Measurements from ENCODE around the gene PDSS2.

Gene PDSS2

GRCh38 chr6:107114926-107115694, 344.3 kb downstream of the PDSS2 start, which contains the start of gene BEND3:
BEND3 (minus strand) TSS chr6:107115515; CDS start chr6:107099285, 16,230 bp downstream.
- Histone ChIP-seq H3K27me3 (ENCODE audit: insufficient read depth, low read length, poor library complexity, severe bottlenecking) (no peaks in the 10 kb centered on the region), H3K9ac (ENCODE audit: low read depth, low read length, poor library complexity, severe bottlenecking) (peak within 1 kb of the TSS; percentile 84), H3K4me1 (ENCODE audit: insufficient read depth, low read length, poor library complexity, severe bottlenecking) (peaks cover 30% of the 10 kb centered on the region), H3K4me2 (ENCODE audit: low read depth, low read length, poor library complexity, severe bottlenecking) (peak within 1 kb of the TSS; percentile 96), H3K79me2 (ENCODE audit: insufficient read depth, low read length) (peaks cover 31% of the 10 kb centered on the region), H3F3A (ENCODE audit: low read depth) (peaks cover 5% of the 10 kb centered on the region; the same call in 1 of the 2 replicates), H3K36me3 (ENCODE audit: insufficient read depth, low read length) (no peaks in the 10 kb centered on the region), H2AFZ (ENCODE audit: low read length) (peak within 1 kb of the TSS; percentile 83), H3K9me3 (ENCODE audit: insufficient read depth, low read depth, low read length) (no peaks in the 10 kb centered on the region), H4K20me1 (ENCODE audit: insufficient read depth, low read length, poor library complexity, severe bottlenecking) (no peaks in the 10 kb centered on the region), H3K9me2 (replicated peaks; ENCODE audit: low read depth, low read length) (no peaks in the 10 kb centered on the region), H3K4me3 (ENCODE audit: low read length, poor library complexity, severe bottlenecking) (peak within 1 kb of the TSS; percentile 84)
- no peak for TF ChIP-seq EZH2phosphoT487 (IDR thresholded peaks at IDR 0.05; ENCODE audit: borderline replicate concordance)
- no peak for TF ChIP-seq CTCF (conservative IDR thresholded peaks at IDR 0.05; ENCODE audit: low read length)

- Histone ChIP-seq H3K9me3 (ENCODE audit: insufficient read depth, low read depth, low read length) (no peaks in the 10 kb centered on the region), H3K4me3 (ENCODE audit: low read length, poor library complexity, severe bottlenecking) (peak overlapping the region; percentile 71), H3K9ac (ENCODE audit: low read depth, low read length, poor library complexity, severe bottlenecking) (peak overlapping the region; percentile 63), H3K4me1 (ENCODE audit: insufficient read depth, low read length, poor library complexity, severe bottlenecking) (peaks cover 34% of the 10 kb centered on the region), H3K36me3 (ENCODE audit: insufficient read depth, low read length) (no peaks in the 10 kb centered on the region), H3K4me2 (ENCODE audit: low read depth, low read length, poor library complexity, severe bottlenecking) (peak overlapping the region; percentile 71), H3K79me2 (ENCODE audit: insufficient read depth, low read length) (peaks cover 31% of the 10 kb centered on the region), H3K27me3 (ENCODE audit: insufficient read depth, low read length, poor library complexity, severe bottlenecking) (no peaks in the 10 kb centered on the region), H3K9me2 (replicated peaks; ENCODE audit: low read depth, low read length) (no peaks in the 10 kb centered on the region), H2AFZ (ENCODE audit: low read length) (peak overlapping the region; percentile 42), H4K20me1 (ENCODE audit: insufficient read depth, low read length, poor library complexity, severe bottlenecking) (no peaks in the 10 kb centered on the region), H3F3A (ENCODE audit: low read depth) (peaks cover 5% of the 10 kb centered on the region; the same call in 1 of the 2 replicates)
- TF ChIP-seq EZH2phosphoT487 (IDR thresholded peaks at IDR 0.05; ENCODE audit: borderline replicate concordance), result no peak
- TF ChIP-seq CTCF (conservative IDR thresholded peaks at IDR 0.05; ENCODE audit: low read length), result peak; percentile 67
These were observed 345.0 kb downstream of the PDSS2 start for GRCh38 chr6:107114213-107114925.

GRCh38 chr6:107110200-107110599, 349.2 kb downstream of the PDSS2 start:
- TF ChIP-seq CTCF (conservative IDR thresholded peaks at IDR 0.05; ENCODE audit: low read length) (no peak), EZH2phosphoT487 (IDR thresholded peaks at IDR 0.05; ENCODE audit: borderline replicate concordance) (no peak)
- no peaks in the 10 kb centered on the region for H3F3A ChIP-seq (ENCODE audit: low read depth)
- no peaks in the 10 kb centered on the region for H3K27me3 ChIP-seq (ENCODE audit: insufficient read depth, low read length, poor library complexity, severe bottlenecking)
- H3K4me2 ChIP-seq (ENCODE audit: low read depth, low read length, poor library complexity, severe bottlenecking), result peak overlapping the region; percentile 33
- no peak overlapping the region for H3K4me3 ChIP-seq (ENCODE audit: low read length, poor library complexity, severe bottlenecking)
- no peaks in the 10 kb centered on the region for H4K20me1 ChIP-seq (ENCODE audit: insufficient read depth, low read length, poor library complexity, severe bottlenecking)
- H3K9me3 ChIP-seq (ENCODE audit: insufficient read depth, low read depth, low read length), result no peaks in the 10 kb centered on the region
- no peak overlapping the region for H3K9ac ChIP-seq (ENCODE audit: low read depth, low read length, poor library complexity, severe bottlenecking)
- H3K9me2 ChIP-seq (replicated peaks; ENCODE audit: low read depth, low read length), result no peaks in the 10 kb centered on the region
- H3K79me2 ChIP-seq (ENCODE audit: insufficient read depth, low read length), result peaks cover 36% of the 10 kb centered on the region
- H3K36me3 ChIP-seq (ENCODE audit: insufficient read depth, low read length), result no peaks in the 10 kb centered on the region
- H3K4me1 ChIP-seq (ENCODE audit: insufficient read depth, low read length, poor library complexity, severe bottlenecking), result peaks cover 16% of the 10 kb centered on the region
- no peak overlapping the region for H2AFZ ChIP-seq (ENCODE audit: low read length)
